AG09319 (cell line): Measurements from ENCODE around the gene FN3K.

Source experiments
- DNase-seq: peaks from one replicate; pipeline ENCODE4 v3.0.0-alpha.2; 2010; ENCODE audit warnings: low read depth; ENCODE audit errors: extremely low read depth
- CTCF ChIP-seq: IDR thresholded peaks from 2 replicates; pipeline ENCODE4 v1.5.1; 2011; ENCODE audit warnings: low read depth, mild to moderate bottlenecking, inconsistent platforms, low read length, moderate library complexity

FN3K gene

GRCh38 chr17:82788206-82789001 lies 53.0 kb downstream of the FN3K start:
- TF ChIP-seq CTCF: no peak
- DNase-seq: no peak

GRCh38 chr17:82789051-82789592 lies 53.7 kb downstream of the FN3K start:
- no peak for TF ChIP-seq CTCF
- no peak for DNase-seq

- TF ChIP-seq CTCF: no peak
Observed at GRCh38 chr17:82789806-82790205, 54.4 kb downstream of the FN3K start.

GRCh38 chr17:82790391-82790790 lies 55.0 kb downstream of the FN3K start:
- no peak for TF ChIP-seq CTCF
- no peak for DNase-seq

More at GRCh38 chr17:82789806-82790205, 54.4 kb downstream of the FN3K start:
- no peak for DNase-seq

- DNase-seq: no peak
- no peak for TF ChIP-seq CTCF
Observed at GRCh38 chr17:82791532-82791931, 56.1 kb downstream of the FN3K start.

GRCh38 chr17:82793974-82794630 lies 58.7 kb downstream of the FN3K start:
- DNase-seq: no peak
- no peak for TF ChIP-seq CTCF

- no peak for TF ChIP-seq CTCF
- DNase-seq: no peak
Observed at GRCh38 chr17:82794781-82795482, 59.5 kb downstream of the FN3K start.
